ENCODE data around the gene SALL4. TPM values are rescaled to one million over a fixed set of nuclear protein-coding genes. Genes with fewer than 3 reads are reported as not detected.

The SALL4 gene
- total and polyA plus RNA-seq, 4 donors, result 0.06 to 3.8 (median 0.43) TPM

DNA sequence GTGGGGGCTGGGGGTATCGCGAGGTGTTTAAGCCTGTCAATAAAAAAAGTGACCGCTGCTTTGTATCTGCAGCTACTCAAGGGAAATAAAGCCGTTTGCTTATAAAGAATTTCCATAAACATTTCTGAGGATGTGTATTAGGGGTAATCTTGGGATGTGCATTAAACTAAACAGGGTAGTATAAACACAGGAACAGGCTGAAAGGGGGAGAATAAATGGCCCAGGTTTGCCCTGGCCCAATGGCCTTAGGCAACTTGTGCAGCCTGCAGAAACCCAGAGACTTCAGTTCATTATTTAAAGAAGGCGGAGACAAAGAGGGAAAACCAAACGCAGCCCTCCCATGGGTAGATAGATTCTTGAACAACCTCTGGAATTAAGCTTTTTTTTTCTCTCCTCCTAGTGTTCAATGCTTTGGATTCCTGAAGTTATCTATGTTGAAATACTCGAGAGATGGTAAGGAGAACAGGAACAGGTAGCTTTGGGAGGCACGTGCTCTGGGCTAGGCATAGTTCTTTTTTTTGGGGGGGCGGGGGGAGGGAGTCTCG lies 35.6 kb upstream of the SALL4 start:
- Histone ChIP-seq H3K27ac (ENCODE audit: low read depth in 1 of 2, low read length in 1 of 2) (no peak overlapping the region), H3K9ac (ENCODE audit: insufficient read depth in 1 of 2, low read length in 2 of 2) (no peak overlapping the region), H3K4me3 (no peak overlapping the region), H3K36me3 (ENCODE audit: control insufficient read depth in 4 of 4, insufficient read depth in 4 of 4, low read length in 4 of 4) (no peaks in the 10 kb centered on the region), H3K27me3 (ENCODE audit: control insufficient read depth in 3 of 3, insufficient read depth in 3 of 3, low read length in 2 of 3) (no peaks in the 10 kb centered on the region), H3K4me1 (ENCODE audit: control insufficient read depth in 5 of 5, insufficient read depth in 5 of 5, low read length in 5 of 5) (no peaks in the 10 kb centered on the region), H3K9me3 (ENCODE audit: control insufficient read depth in 4 of 4, insufficient read depth in 3 of 4, low read length in 3 of 4) (no peaks in the 10 kb centered on the region)
- TF ChIP-seq, protein P1, sequence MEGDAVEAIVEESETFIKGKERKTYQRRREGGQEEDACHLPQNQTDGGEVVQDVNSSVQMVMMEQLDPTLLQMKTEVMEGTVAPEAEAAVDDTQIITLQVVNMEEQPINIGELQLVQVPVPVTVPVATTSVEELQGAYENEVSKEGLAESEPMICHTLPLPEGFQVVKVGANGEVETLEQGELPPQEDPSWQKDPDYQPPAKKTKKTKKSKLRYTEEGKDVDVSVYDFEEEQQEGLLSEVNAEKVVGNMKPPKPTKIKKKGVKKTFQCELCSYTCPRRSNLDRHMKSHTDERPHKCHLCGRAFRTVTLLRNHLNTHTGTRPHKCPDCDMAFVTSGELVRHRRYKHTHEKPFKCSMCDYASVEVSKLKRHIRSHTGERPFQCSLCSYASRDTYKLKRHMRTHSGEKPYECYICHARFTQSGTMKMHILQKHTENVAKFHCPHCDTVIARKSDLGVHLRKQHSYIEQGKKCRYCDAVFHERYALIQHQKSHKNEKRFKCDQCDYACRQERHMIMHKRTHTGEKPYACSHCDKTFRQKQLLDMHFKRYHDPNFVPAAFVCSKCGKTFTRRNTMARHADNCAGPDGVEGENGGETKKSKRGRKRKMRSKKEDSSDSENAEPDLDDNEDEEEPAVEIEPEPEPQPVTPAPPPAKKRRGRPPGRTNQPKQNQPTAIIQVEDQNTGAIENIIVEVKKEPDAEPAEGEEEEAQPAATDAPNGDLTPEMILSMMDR (IDR thresholded peaks at IDR 0.05; ENCODE audit: control extremely low read depth, extremely low read depth), result no peak
- WGBS, 2 donors, result 56 to 63% methylated on average over 10 of the region's 10 CpGs
- DNase-seq, result no peak
- no peak for ATAC-seq (ENCODE audit: insufficient read depth, low FRiP score)

DNA sequence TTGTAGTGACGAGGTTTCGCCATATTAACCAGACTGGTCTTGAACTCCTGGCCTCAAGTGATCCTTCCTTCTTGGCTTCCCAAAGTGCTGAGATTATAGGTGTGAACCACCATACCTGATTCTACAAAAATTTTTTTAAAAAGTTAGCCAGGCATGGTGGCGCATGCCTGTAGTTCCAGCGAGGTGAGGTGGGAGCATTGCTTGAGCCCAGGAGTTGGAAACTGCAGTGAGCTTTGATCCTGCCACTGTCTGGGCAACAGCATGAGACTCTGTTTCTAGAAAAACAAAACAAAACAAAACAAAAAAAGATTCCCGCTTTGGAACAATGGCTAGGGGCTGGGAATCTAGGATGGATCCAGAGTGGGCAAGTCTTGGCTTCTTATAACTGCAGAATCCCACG lies 35.1 kb upstream of the SALL4 start:
- no peaks in the 10 kb centered on the region for H3K27me3 ChIP-seq (ENCODE audit: control insufficient read depth in 3 of 3, insufficient read depth in 3 of 3, low read length in 2 of 3)
- ATAC-seq (ENCODE audit: insufficient read depth, low FRiP score), result no peak
- 72 to 74% methylated on average over 6 of the region's 6 CpGs for WGBS, 2 donors
- no peaks in the 10 kb centered on the region for H3K36me3 ChIP-seq (ENCODE audit: control insufficient read depth in 4 of 4, insufficient read depth in 4 of 4, low read length in 4 of 4)
- H3K9me3 ChIP-seq (ENCODE audit: control insufficient read depth in 4 of 4, insufficient read depth in 3 of 4, low read length in 3 of 4), result no peaks in the 10 kb centered on the region
- DNase-seq, result no peak
- no peak overlapping the region for H3K27ac ChIP-seq (ENCODE audit: low read depth in 1 of 2, low read length in 1 of 2)
- no peaks in the 10 kb centered on the region for H3K4me1 ChIP-seq (ENCODE audit: control insufficient read depth in 5 of 5, insufficient read depth in 5 of 5, low read length in 5 of 5)
- H3K4me3 ChIP-seq, result no peak overlapping the region
- H3K9ac ChIP-seq (ENCODE audit: insufficient read depth in 1 of 2, low read length in 2 of 2), result no peak overlapping the region
- TF ChIP-seq, protein P1 (IDR thresholded peaks at IDR 0.05; ENCODE audit: control extremely low read depth, extremely low read depth), result no peak

GRCh38 chr20:51833326-51833725 lies 31.0 kb upstream of the SALL4 start:
- no peak overlapping the region for H3K27ac ChIP-seq (ENCODE audit: low read depth in 1 of 2, low read length in 1 of 2)
- no peak for DNase-seq
- no peaks in the 10 kb centered on the region for H3K9me3 ChIP-seq (ENCODE audit: control insufficient read depth in 4 of 4, insufficient read depth in 3 of 4, low read length in 3 of 4)
- 92 to 94% methylated on average over 6 of the region's 6 CpGs for WGBS, 2 donors
- H3K4me1 ChIP-seq (ENCODE audit: control insufficient read depth in 5 of 5, insufficient read depth in 5 of 5, low read length in 5 of 5), result peaks cover 0 to 3% (median 0%) of the 10 kb centered on the region in 5 donors
- H3K4me3 ChIP-seq, result no peak overlapping the region
- no peak for ATAC-seq (ENCODE audit: insufficient read depth, low FRiP score)
- no peak overlapping the region for H3K9ac ChIP-seq (ENCODE audit: insufficient read depth in 1 of 2, low read length in 2 of 2)
- no peaks in the 10 kb centered on the region for H3K36me3 ChIP-seq (ENCODE audit: control insufficient read depth in 4 of 4, insufficient read depth in 4 of 4, low read length in 4 of 4)
- H3K27me3 ChIP-seq (ENCODE audit: control insufficient read depth in 3 of 3, insufficient read depth in 3 of 3, low read length in 2 of 3), result no peaks in the 10 kb centered on the region
- TF ChIP-seq, protein P1 (IDR thresholded peaks at IDR 0.05; ENCODE audit: control extremely low read depth, extremely low read depth), result no peak

GRCh38 chr20:51832276-51832675 lies 30.0 kb upstream of the SALL4 start:
- Histone ChIP-seq H3K27me3 (ENCODE audit: control insufficient read depth in 3 of 3, insufficient read depth in 3 of 3, low read length in 2 of 3) (no peaks in the 10 kb centered on the region), H3K9ac (ENCODE audit: insufficient read depth in 1 of 2, low read length in 2 of 2) (no peak overlapping the region), H3K36me3 (ENCODE audit: control insufficient read depth in 4 of 4, insufficient read depth in 4 of 4, low read length in 4 of 4) (no peaks in the 10 kb centered on the region), H3K9me3 (ENCODE audit: control insufficient read depth in 4 of 4, insufficient read depth in 3 of 4, low read length in 3 of 4) (peaks cover 0 to 2% (median 0%) of the 10 kb centered on the region in 4 donors), H3K27ac (ENCODE audit: low read depth in 1 of 2, low read length in 1 of 2) (no peak overlapping the region), H3K4me1 (ENCODE audit: control insufficient read depth in 5 of 5, insufficient read depth in 5 of 5, low read length in 5 of 5) (peaks cover 0 to 3% (median 0%) of the 10 kb centered on the region in 5 donors), H3K4me3 (no peak overlapping the region)
- WGBS, 2 donors, result 87 to 93% methylated on average over 3 of the region's 3 CpGs
- DNase-seq, result no peak
- TF ChIP-seq, protein P1 (IDR thresholded peaks at IDR 0.05; ENCODE audit: control extremely low read depth, extremely low read depth), result no peak
- ATAC-seq (ENCODE audit: insufficient read depth, low FRiP score), result no peak
